Epithelial cell of esophagus (primary cell): ENCODE measurements around the gene B4GALNT1.

Experiments
- DNase-seq: peaks from one replicate; pipeline ENCODE4 v3.0.0; 2010; ENCODE audit warnings: low read depth
- H3K4me3 ChIP-seq: 2 replicates; pipeline ENCODE4 v1.5.1; 2011; ENCODE audit warnings: mild to moderate bottlenecking, low read length, control low read depth
- CTCF ChIP-seq: IDR thresholded peaks from 2 replicates; pipeline ENCODE4 v1.5.1; 2011; ENCODE audit warnings: low read depth, mild to moderate bottlenecking, low read length, control low read depth, inconsistent platforms; ENCODE audit not compliant: insufficient read depth; ENCODE audit errors: missing control alignments

The B4GALNT1 gene

GRCh38 chr12:57607958-57608663, 24.9 kb downstream of the B4GALNT1 start:
- H3K4me3 ChIP-seq: no peak overlapping the region
- DNase-seq: no peak

GRCh38 chr12:57606821-57607220, 26.2 kb downstream of the B4GALNT1 start:
- no peak overlapping the region for H3K4me3 ChIP-seq
- DNase-seq: no peak
- no peak for TF ChIP-seq CTCF

More at GRCh38 chr12:57607958-57608663, 24.9 kb downstream of the B4GALNT1 start:
- no peak for TF ChIP-seq CTCF

GRCh38 chr12:57606399-57606798, 26.6 kb downstream of the B4GALNT1 start:
- TF ChIP-seq CTCF: no peak
- H3K4me3 ChIP-seq: no peak overlapping the region
- DNase-seq: no peak

- TF ChIP-seq CTCF: no peak
- no peak for DNase-seq
- no peak overlapping the region for H3K4me3 ChIP-seq
Observed at GRCh38 chr12:57605811-57606311, 27.1 kb downstream of the B4GALNT1 start.

- DNase-seq: no peak
- no peak for TF ChIP-seq CTCF
- peak overlapping the region; percentile 63 for H3K4me3 ChIP-seq
Observed at GRCh38 chr12:57604992-57605810, 27.8 kb downstream of the B4GALNT1 start.

GRCh38 chr12:57604454-57604991, 28.5 kb downstream of the B4GALNT1 start, which contains the start of gene DTX3:
TSS of gene DTX3 (plus strand) at chr12:57604824. CDS start at chr12:57606518, 1,694 bp downstream.
- no peak for TF ChIP-seq CTCF
- H3K4me3 ChIP-seq: peak within 1 kb of the TSS; percentile 63
- DNase-seq: no peak
